Fibroblast of skin of scalp (primary cell): ENCODE measurements around the gene INTS7.
A peak's percentile ranks its signal among the peaks of the same experiment; 100 is the strongest.
"Not testable (repeated sequence)": the region's sequence is repeated elsewhere in the genome, so short reads cannot be mapped to it uniquely, and the experiment has no call there.

Experiments
- DNase-seq: peaks from one replicate; pipeline ENCODE4 v3.0.0-alpha.2; 2013

The INTS7 gene

GRCh38 chr1:211933946-211934714 is 101.2 kb downstream of the INTS7 start:
- DNase-seq = no peak

- DNase-seq = no peak
These were observed 102.5 kb downstream of the INTS7 start for GRCh38 chr1:211932933-211933254.

- peak; percentile 28 for DNase-seq
These were observed 103.0 kb downstream of the INTS7 start for GRCh38 chr1:211932231-211932932.

GRCh38 chr1:211929683-211930082 is 105.7 kb downstream of the INTS7 start:
- DNase-seq = no peak

GRCh38 chr1:211928993-211929637 is 106.2 kb downstream of the INTS7 start:
- DNase-seq = no peak

- no peak for DNase-seq
These were observed 107.0 kb downstream of the INTS7 start for GRCh38 chr1:211928290-211928801.

GRCh38 chr1:211925016-211925415 is 110.3 kb downstream of the INTS7 start:
- DNase-seq = no peak

- no peak for DNase-seq
These were observed 111.1 kb downstream of the INTS7 start for GRCh38 chr1:211924256-211924655.

- no peak for DNase-seq
These were observed 112.3 kb downstream of the INTS7 start for GRCh38 chr1:211923095-211923494.

GRCh38 chr1:211921579-211922095 is 113.7 kb downstream of the INTS7 start:
- no peak for DNase-seq

- DNase-seq = no peak
These were observed 114.6 kb downstream of the INTS7 start for GRCh38 chr1:211920602-211921226.

GRCh38 chr1:211920141-211920572 is 115.2 kb downstream of the INTS7 start:
- DNase-seq = peak; percentile 25

- DNase-seq = no peak
These were observed 116.4 kb downstream of the INTS7 start for GRCh38 chr1:211918843-211919414.

- DNase-seq = not testable (repeated sequence)
These were observed 118.9 kb downstream of the INTS7 start for GRCh38 chr1:211916458-211916857.

- DNase-seq = no peak
These were observed 119.4 kb downstream of the INTS7 start for GRCh38 chr1:211915924-211916323.

- no peak for DNase-seq
These were observed 122.4 kb downstream of the INTS7 start for GRCh38 chr1:211912844-211913432.

GRCh38 chr1:211912038-211912437 is 123.3 kb downstream of the INTS7 start:
- DNase-seq = no peak

GRCh38 chr1:211910913-211911485 is 124.4 kb downstream of the INTS7 start:
- DNase-seq = no peak

- DNase-seq = no peak
These were observed 125.1 kb downstream of the INTS7 start for GRCh38 chr1:211910113-211910884.

- no peak for DNase-seq
These were observed 126.0 kb downstream of the INTS7 start for GRCh38 chr1:211909395-211909794.

- DNase-seq = no peak
These were observed 126.4 kb downstream of the INTS7 start for GRCh38 chr1:211908951-211909350.
